Loucy (cell line): Measurements from ENCODE around the gene CDK13.

Source experiments
- H2AFZ ChIP-seq: fragments of 200-600 bp; sonication (generic); 2 replicates; pipeline ENCODE4 v1.6.0; 2016; ENCODE audit warnings: antibody characterized with exemption, mild to moderate bottlenecking, low read length, moderate library complexity
- H3F3A ChIP-seq: fragments of 200-600 bp; 2 replicates; pipeline ENCODE4 v1.6.0; 2016; ENCODE audit warnings: antibody characterized with exemption, low read depth, mild to moderate bottlenecking
- H3K27me3 ChIP-seq: fragments of 200-600 bp; sonication (generic); 2 replicates; pipeline ENCODE4 v1.6.1; 2014; ENCODE audit warnings: low read length, mild to moderate bottlenecking; ENCODE audit not compliant: insufficient read depth, poor library complexity, severe bottlenecking
- H3K36me3 ChIP-seq: fragments of 200-600 bp; sonication (generic); 2 replicates; pipeline ENCODE4 v1.6.1; 2016; ENCODE audit warnings: low read length; ENCODE audit not compliant: insufficient read depth
- H3K4me1 ChIP-seq: fragments of 200-600 bp; sonication (generic); 2 replicates; pipeline ENCODE4 v1.5.1; 2014; ENCODE audit warnings: low read length, mild to moderate bottlenecking; ENCODE audit not compliant: insufficient read depth, poor library complexity, severe bottlenecking
- H3K4me2 ChIP-seq: fragments of 200-600 bp; sonication (generic); 2 replicates; pipeline ENCODE4 v1.6.0; 2014; ENCODE audit warnings: antibody characterized with exemption, low read length, low read depth, mild to moderate bottlenecking; ENCODE audit not compliant: poor library complexity, severe bottlenecking
- H3K4me3 ChIP-seq: fragments of 200-600 bp; sonication (generic); 2 replicates; pipeline ENCODE4 v1.5.1; 2014; ENCODE audit warnings: low read length, mild to moderate bottlenecking, mixed read lengths; ENCODE audit not compliant: poor library complexity, severe bottlenecking
- H3K79me2 ChIP-seq: fragments of 200-600 bp; sonication (generic); 2 replicates; pipeline ENCODE4 v1.6.1; 2014; ENCODE audit warnings: low read length; ENCODE audit not compliant: insufficient read depth
- H3K9ac ChIP-seq: fragments of 200-600 bp; sonication (generic); 2 replicates; pipeline ENCODE4 v1.6.0; 2014; ENCODE audit warnings: mild to moderate bottlenecking, low read depth, low read length, moderate library complexity; ENCODE audit not compliant: poor library complexity, severe bottlenecking
- H3K9me2 ChIP-seq: fragments of 200-600 bp; sonication (generic); replicated peaks from 2 replicates; pipeline ENCODE4 v1.6.1; 2016; ENCODE audit warnings: low read depth, low read length, mixed read lengths
- H3K9me3 ChIP-seq: fragments of 200-600 bp; sonication (generic); 2 replicates; pipeline ENCODE4 v1.6.1; 2014; ENCODE audit warnings: mild to moderate bottlenecking, antibody characterized with exemption, low read length, low read depth; ENCODE audit not compliant: insufficient read depth
- H4K20me1 ChIP-seq: fragments of 200-600 bp; sonication (generic); 2 replicates; pipeline ENCODE4 v1.6.0; 2014; ENCODE audit warnings: antibody characterized with exemption, low read length, mild to moderate bottlenecking; ENCODE audit not compliant: insufficient read depth, poor library complexity, severe bottlenecking
- CTCF ChIP-seq: fragments of 200-600 bp; sonication (generic); conservative IDR thresholded peaks from 2 replicates; pipeline ENCODE4 v1.5.1; 2014; ENCODE audit warnings: mild to moderate bottlenecking, antibody characterized with exemption, low read length
- EZH2phosphoT487 ChIP-seq: fragments of 200-600 bp; IDR thresholded peaks from 2 replicates; pipeline ENCODE4 v1.6.1; 2018; ENCODE audit warnings: antibody characterized with exemption, mild to moderate bottlenecking, moderate library complexity, borderline replicate concordance

Gene CDK13

GRCh38 chr7:39926111-39926510 is 23.9 kb upstream of the CDK13 start:
- Histone ChIP-seq H3K27me3 (no peaks in the 10 kb centered on the region), H3K4me2 (no peak overlapping the region), H4K20me1 (no peaks in the 10 kb centered on the region), H3K9me2 (no peaks in the 10 kb centered on the region), H3K4me3 (no peak overlapping the region), H2AFZ (no peak overlapping the region), H3K4me1 (no peaks in the 10 kb centered on the region), H3K79me2 (no peaks in the 10 kb centered on the region), H3K9ac (no peak overlapping the region), H3K36me3 (no peaks in the 10 kb centered on the region), H3K9me3 (no peaks in the 10 kb centered on the region), H3F3A (no peaks in the 10 kb centered on the region)
- no peak for TF ChIP-seq EZH2phosphoT487
- TF ChIP-seq CTCF: no peak

- Histone ChIP-seq H3K9ac (no peak overlapping the region), H3K4me1 (no peaks in the 10 kb centered on the region), H3K79me2 (no peaks in the 10 kb centered on the region), H3F3A (no peaks in the 10 kb centered on the region), H3K27me3 (no peaks in the 10 kb centered on the region), H3K9me2 (no peaks in the 10 kb centered on the region), H4K20me1 (no peaks in the 10 kb centered on the region), H3K4me2 (no peak overlapping the region), H3K36me3 (no peaks in the 10 kb centered on the region), H3K4me3 (no peak overlapping the region), H2AFZ (no peak overlapping the region), H3K9me3 (no peaks in the 10 kb centered on the region)
- TF ChIP-seq CTCF: no peak
- no peak for TF ChIP-seq EZH2phosphoT487
Measured at GRCh38 chr7:39927018-39927417, 23.0 kb upstream of the CDK13 start.

DNA sequence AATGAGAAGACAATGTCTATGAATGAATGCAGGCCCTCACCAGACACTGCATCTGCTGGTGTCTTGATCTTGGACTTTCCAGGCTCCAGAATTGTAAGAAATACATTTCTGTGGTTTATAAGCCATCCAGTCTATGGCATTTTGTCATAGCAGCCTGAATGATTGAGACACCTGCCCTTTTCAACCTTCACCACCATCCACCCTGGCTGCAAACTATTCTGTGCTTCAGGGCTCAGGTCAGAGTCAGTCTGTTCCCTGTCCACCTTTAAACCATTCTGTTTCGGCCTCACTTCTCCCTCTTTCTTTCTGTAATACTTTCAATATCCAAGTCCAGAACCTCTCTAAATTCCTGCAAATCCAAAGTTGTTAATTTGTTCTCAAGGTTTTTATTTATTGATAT is 15.9 kb upstream of the CDK13 start:
- TF ChIP-seq CTCF (no peak), EZH2phosphoT487 (no peak)
- H3K9me2 ChIP-seq: no peaks in the 10 kb centered on the region
- H4K20me1 ChIP-seq: no peaks in the 10 kb centered on the region
- no peak overlapping the region for H2AFZ ChIP-seq
- no peaks in the 10 kb centered on the region for H3K4me1 ChIP-seq
- H3K27me3 ChIP-seq: no peaks in the 10 kb centered on the region
- no peak overlapping the region for H3K9ac ChIP-seq
- no peaks in the 10 kb centered on the region for H3K36me3 ChIP-seq
- H3F3A ChIP-seq: no peaks in the 10 kb centered on the region
- H3K4me3 ChIP-seq: no peak overlapping the region
- H3K9me3 ChIP-seq: no peaks in the 10 kb centered on the region
- no peaks in the 10 kb centered on the region for H3K79me2 ChIP-seq
- no peak overlapping the region for H3K4me2 ChIP-seq
